HG02642 (cell line): ENCODE measurements around the gene CBX4.

Source experiments
- ATAC-seq: cut with Tn5 transposase; IDR thresholded peaks from one replicate; pipeline ENCODE4 v1.9.1; 2021; ENCODE audit warnings: mild to moderate bottlenecking; ENCODE audit not compliant: unreplicated experiment, poor library complexity

The CBX4 gene

GRCh38 chr17:79792341-79792871, 46.8 kb downstream of the CBX4 start:
- ATAC-seq = no peak

GRCh38 chr17:79791735-79792161, 47.5 kb downstream of the CBX4 start:
- no peak for ATAC-seq

DNA sequence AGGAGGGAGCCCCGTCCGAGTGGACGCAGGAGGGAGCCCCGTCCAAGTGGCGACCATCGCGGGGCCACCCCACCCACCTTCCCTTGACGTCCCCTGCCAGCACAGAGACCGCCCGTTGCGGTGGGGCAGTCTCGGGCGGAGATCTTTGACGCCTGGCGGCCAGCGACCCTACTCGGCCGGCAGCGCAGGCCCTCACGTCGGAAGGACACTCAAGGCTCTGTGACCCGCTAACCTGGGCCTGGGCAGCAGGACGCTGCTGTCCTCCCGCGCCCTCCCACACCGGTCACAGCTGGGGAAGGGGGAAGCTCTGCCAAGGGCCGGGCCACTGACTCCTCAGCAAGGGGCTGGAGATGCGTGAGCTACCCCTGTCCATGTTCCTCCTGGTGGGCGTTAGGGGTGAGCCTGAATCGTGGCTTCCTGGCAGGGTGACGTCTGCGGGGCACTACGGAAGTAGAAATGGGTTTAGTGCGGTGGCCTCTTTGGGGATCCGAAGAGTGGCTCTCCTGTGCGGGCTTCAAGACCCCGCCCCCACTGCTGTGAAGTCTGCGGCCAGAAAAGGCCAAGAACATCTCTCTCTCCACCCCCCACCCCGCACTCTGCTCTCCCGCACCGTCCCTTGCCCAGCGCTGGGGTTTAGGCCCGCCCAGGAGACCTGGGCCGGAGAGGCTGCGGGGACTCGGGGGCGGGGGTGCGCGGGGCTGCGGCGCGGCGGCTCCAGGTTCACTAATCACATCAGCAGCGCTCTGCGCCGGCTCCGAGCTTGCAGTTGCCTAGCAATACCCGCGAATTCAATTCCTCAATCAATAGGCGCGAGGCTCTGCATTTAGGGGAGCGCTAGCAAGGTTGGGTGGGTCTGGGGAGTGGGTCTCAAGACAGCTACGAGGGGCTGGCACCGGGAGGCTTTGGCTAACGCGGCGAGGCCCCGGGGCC, 48.2 kb downstream of the CBX4 start:
- ATAC-seq = no peak

GRCh38 chr17:79789943-79790804, 49.1 kb downstream of the CBX4 start:
- ATAC-seq = no peak

GRCh38 chr17:79788989-79789942, 50.0 kb downstream of the CBX4 start:
- no peak for ATAC-seq

DNA sequence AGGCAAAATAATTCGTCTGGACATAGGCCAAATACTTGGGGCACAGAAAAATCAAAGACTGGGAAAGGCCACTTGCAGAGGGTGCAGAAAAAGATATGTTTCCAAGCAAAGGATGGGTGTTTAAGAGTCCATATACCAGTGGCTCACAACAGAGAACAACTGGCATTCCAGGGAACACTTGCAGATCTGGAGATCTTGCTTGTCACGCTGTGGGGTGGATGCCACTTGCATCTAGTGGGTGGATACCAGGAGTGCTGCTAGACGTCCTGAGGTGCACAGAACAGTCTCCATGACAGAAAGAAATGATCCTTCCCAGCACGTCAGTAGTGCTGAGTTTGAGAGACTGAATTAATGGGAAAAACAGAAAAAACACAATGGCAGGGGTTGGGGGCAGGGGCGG, 50.8 kb downstream of the CBX4 start:
- no peak for ATAC-seq

GRCh38 chr17:79786930-79787643, 52.2 kb downstream of the CBX4 start:
- no peak for ATAC-seq

- no peak for ATAC-seq
Measured at GRCh38 chr17:79785900-79786810, 53.1 kb downstream of the CBX4 start.

- no peak for ATAC-seq
Measured at GRCh38 chr17:79785017-79785899, 54.0 kb downstream of the CBX4 start.

DNA sequence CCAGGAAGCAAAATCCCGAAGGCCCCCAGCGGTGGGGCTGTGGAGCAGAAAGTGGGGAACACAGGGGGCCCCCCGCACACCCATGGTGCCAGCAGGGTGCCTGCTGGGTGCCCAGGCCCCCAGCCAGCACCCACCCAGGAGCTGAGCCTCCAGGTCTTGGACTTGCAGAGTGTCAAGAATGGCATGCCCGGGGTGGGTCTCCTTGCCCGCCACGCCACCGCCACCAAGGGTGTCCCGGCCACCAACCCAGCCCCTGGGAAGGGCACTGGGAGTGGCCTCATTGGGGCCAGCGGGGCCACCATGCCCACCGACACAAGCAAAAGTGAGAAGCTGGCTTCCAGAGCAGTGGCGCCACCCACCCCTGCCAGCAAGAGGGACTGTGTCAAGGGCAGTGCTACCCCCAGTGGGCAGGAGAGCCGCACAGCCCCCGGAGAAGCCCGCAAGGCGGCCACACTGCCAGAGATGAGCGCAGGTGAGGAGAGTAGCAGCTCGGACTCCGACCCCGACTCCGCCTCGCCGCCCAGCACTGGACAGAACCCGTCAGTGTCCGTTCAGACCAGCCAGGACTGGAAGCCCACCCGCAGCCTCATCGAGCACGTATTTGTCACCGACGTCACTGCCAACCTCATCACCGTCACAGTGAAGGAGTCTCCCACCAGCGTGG, 54.8 kb downstream of the CBX4 start:
- ATAC-seq = no peak

- no peak for ATAC-seq
Measured at GRCh38 chr17:79783891-79784290, 55.3 kb downstream of the CBX4 start.
